SK-N-SH (cell line): ENCODE data around the gene CAPN7. TPM values are rescaled to one million over a fixed set of nuclear protein-coding genes. Genes with fewer than 3 reads are reported as not detected.
"Not testable (repeated sequence)": the region's sequence is repeated elsewhere in the genome, so short reads cannot be mapped to it uniquely, and the experiment has no call there.

ENCODE experiments used
- CTCF ChIA-PET: fragments of 300-600, 350-600 bp; formaldehyde crosslinking; extraction: SDS; loops from one replicate; lab custom pipeline; 2021; lab: Yijun Ruan, JAX
- POLR2A ChIA-PET: fragments of 350-600 bp; sonication (Branson Sonifier 250); formaldehyde crosslinking; extraction: SDS; loops from one replicate; lab custom pipeline; 2020; ENCODE audit warnings: antibody characterized with exemption, inconsistent platforms; lab: Yijun Ruan, JAX
- DNase-seq: peaks from one replicate; pipeline ENCODE4 v3.0.0; 2012
- H2AFZ ChIP-seq: fragments of 200-600 bp; sonication (generic); 2 replicates; pipeline ENCODE4 v1.8.1; 2016; ENCODE audit warnings: antibody characterized with exemption, mild to moderate bottlenecking, low read depth
- H3F3A ChIP-seq: fragments of 200-600 bp; sonication (generic); replicated peaks from 2 replicates; pipeline ENCODE3; 2016; ENCODE audit warnings: antibody characterized with exemption, mild to moderate bottlenecking; ENCODE audit not compliant: insufficient read depth
- H3K27ac ChIP-seq, 2 experiments: fragments of 200-500 bp in 1 of 2; fragments of 200-600 bp in 1 of 2; sonication (Bioruptor generic) in 1 of 2; sonication (generic), shearing (Covaris generic) in 1 of 2; 2 replicates each; pipeline versions ENCODE4 v1.5.1 to v1.6.1; 2014 to 2016; ENCODE audit warnings: low read depth in 2 of 2, inconsistent platforms in 1 of 2, low read length in 1 of 2, mild to moderate bottlenecking in 1 of 2, mixed read lengths in 1 of 2
- H3K27me3 ChIP-seq: fragments of 200-600 bp; sonication (generic), shearing (Covaris generic); 2 replicates; pipeline ENCODE4 v1.6.1; 2016; ENCODE audit warnings: mixed run types; ENCODE audit not compliant: insufficient read depth
- H3K36me3 ChIP-seq, 2 experiments: fragments of 200-500 bp in 1 of 2; fragments of 200-600 bp in 1 of 2; sonication (Bioruptor generic) in 1 of 2; sonication (generic) in 1 of 2; replicated peaks in 1 of 2; 2 replicates each; pipeline versions ENCODE3 to v1.5.1; 2014 to 2016; ENCODE audit warnings: low read length in 1 of 2, mild to moderate bottlenecking in 1 of 2; ENCODE audit not compliant: insufficient read depth in 2 of 2, control insufficient read depth in 1 of 2
- H3K4me1 ChIP-seq, 2 experiments: fragments of 200-500 bp in 1 of 2; fragments of 200-600 bp in 1 of 2; sonication (Bioruptor generic) in 1 of 2; sonication (generic), shearing (Covaris generic) in 1 of 2; 2 replicates each; pipeline versions ENCODE4 v1.5.1 to v1.6.1; 2014 to 2016; ENCODE audit warnings: low read depth in 1 of 2, low read length in 1 of 2, mixed run types in 1 of 2; ENCODE audit not compliant: insufficient read depth in 2 of 2, control insufficient read depth in 1 of 2
- H3K4me2 ChIP-seq: fragments of 200-600 bp; sonication (generic), shearing (Covaris generic); 2 replicates; pipeline ENCODE4 v1.6.1; 2017; ENCODE audit warnings: mixed run types
- H3K4me3 ChIP-seq, 2 experiments: fragments of 200-500 bp in 1 of 2; fragments of 200-600 bp in 1 of 2; sonication (Bioruptor generic) in 1 of 2; sonication (generic), shearing (Covaris generic) in 1 of 2; 2 replicates each; pipeline versions ENCODE4 v1.5.1 to v1.8.1; 2014 to 2016; ENCODE audit warnings: low read depth in 2 of 2, inconsistent platforms in 1 of 2, low read length in 1 of 2, mild to moderate bottlenecking in 1 of 2, mixed read lengths in 1 of 2, moderate library complexity in 1 of 2
- H3K79me2 ChIP-seq: fragments of 200-600 bp; sonication (generic); 2 replicates; pipeline ENCODE4 v1.8.1; 2017; ENCODE audit warnings: mild to moderate bottlenecking; ENCODE audit not compliant: insufficient read depth
- H3K9ac ChIP-seq: fragments of 200-600 bp; sonication (generic); 2 replicates; pipeline ENCODE4 v1.6.1; 2017; ENCODE audit warnings: mixed run types
- H3K9me2 ChIP-seq: fragments of 200-600 bp; sonication (generic); 2 replicates; pipeline ENCODE4 v1.6.1; 2017; ENCODE audit warnings: mixed run types
- H3K9me3 ChIP-seq: fragments of 200-600 bp; sonication (generic); 2 replicates; pipeline ENCODE4 v1.6.1; 2017; ENCODE audit warnings: mixed run types, mild to moderate bottlenecking, moderate library complexity
- H4K20me1 ChIP-seq: fragments of 200-600 bp; sonication (generic); 2 replicates; pipeline ENCODE4 v1.6.1; 2017; ENCODE audit warnings: mild to moderate bottlenecking, mixed run types; ENCODE audit not compliant: insufficient read depth
- CHD2 ChIP-seq: fragments of 150-350 bp; IDR thresholded peaks from 2 replicates; pipeline ENCODE4 v1.6.1; 2018; ENCODE audit warnings: low read length; ENCODE audit not compliant: partially characterized antibody
- CTCF ChIP-seq: fragments of 200-600 bp; sonication (generic); IDR thresholded peaks from 2 replicates; pipeline ENCODE4 v1.6.1; 2017; ENCODE audit warnings: antibody characterized with exemption, mild to moderate bottlenecking, moderate library complexity
- ELF1 ChIP-seq: IDR thresholded peaks from 2 replicates; pipeline ENCODE4 v1.4.0; 2012
- EZH2phosphoT487 ChIP-seq: fragments of 200-600 bp; sonication (generic); IDR thresholded peaks from 2 replicates; pipeline ENCODE4 v1.6.1; 2017; ENCODE audit warnings: low read depth, mixed run types, mild to moderate bottlenecking, antibody characterized with exemption, moderate library complexity, borderline replicate concordance
- FOSL2 ChIP-seq: IDR thresholded peaks from 2 replicates; pipeline ENCODE4 v1.4.0; 2012; ENCODE audit warnings: low read depth, mild to moderate bottlenecking, moderate library complexity, borderline replicate concordance
- FOXM1 ChIP-seq: IDR thresholded peaks from 2 replicates; pipeline ENCODE4 v1.4.0; 2012; ENCODE audit warnings: low read depth, mild to moderate bottlenecking
- GABPA ChIP-seq: IDR thresholded peaks from 2 replicates; pipeline ENCODE4 v1.4.0; 2012; ENCODE audit warnings: low read depth, mild to moderate bottlenecking
- GATA2 ChIP-seq: sonication (generic); formaldehyde crosslinking; IDR thresholded peaks from 2 replicates; pipeline ENCODE4 v1.5.0; 2020; ENCODE audit warnings: mild to moderate bottlenecking, missing genetic modification reagents
- MEF2A ChIP-seq: IDR thresholded peaks from 2 replicates; pipeline ENCODE4 v1.4.0; 2012; ENCODE audit warnings: low read depth, borderline replicate concordance
- NFIC ChIP-seq: IDR thresholded peaks from 2 replicates; pipeline ENCODE4 v1.4.0; 2012; ENCODE audit warnings: borderline replicate concordance
- NRF1 ChIP-seq: IDR thresholded peaks from 2 replicates; pipeline ENCODE4 v1.6.1; 2012; ENCODE audit warnings: low read depth, mild to moderate bottlenecking, low read length
- RAD21 ChIP-seq: IDR thresholded peaks from 2 replicates; pipeline ENCODE4 v1.6.1; 2012; ENCODE audit warnings: mild to moderate bottlenecking, low read length
- RFX5 ChIP-seq: IDR thresholded peaks from 2 replicates; pipeline ENCODE4 v1.6.1; 2012; ENCODE audit warnings: mild to moderate bottlenecking, improper control_type of control experiment, low read length
- SMC3 ChIP-seq: IDR thresholded peaks from 2 replicates; pipeline ENCODE4 v1.6.1; 2012; ENCODE audit warnings: low read depth, low read length, improper control_type of control experiment
- TAF1 ChIP-seq: IDR thresholded peaks from 2 replicates; pipeline ENCODE4 v1.6.1; 2012; ENCODE audit warnings: low read depth, mild to moderate bottlenecking, low read length, moderate library complexity, borderline replicate concordance
- TCF12 ChIP-seq: IDR thresholded peaks from 2 replicates; pipeline ENCODE4 v1.4.0; 2012
- WGBS: methylation state at CpG from one replicate; pipeline ENCODE4 v1.1.6; 2017; ENCODE audit warnings: low lambda C conversion rate; 5-methylcytosine and 5-hydroxymethylcytosine counted together
- polyA plus RNA-seq, 3 experiments: library from polyadenylated mRNA; depleted of rRNA; stranded (reverse); fragments of >200 nt; gene quantifications; 2 replicates each; pipeline ENCODE4 v1.2.3, GENCODE V29; 2012
- TF ChIP-seq, protein P1 (sequence below): IDR thresholded peaks from 2 replicates; pipeline ENCODE4 v1.4.0; 2012; ENCODE audit warnings: low read depth, borderline replicate concordance
- TF ChIP-seq, protein P2 (sequence below): fragments of 150-350 bp; IDR thresholded peaks from 2 replicates; pipeline ENCODE4 v1.6.1; 2016; ENCODE audit warnings: mild to moderate bottlenecking, low read depth, low read length
- TF ChIP-seq, protein P3 (sequence below): IDR thresholded peaks from 2 replicates; pipeline ENCODE4 v1.4.0; 2012; ENCODE audit warnings: low read depth
- TF ChIP-seq, protein P4 (sequence below): fragments of 150-350 bp; IDR thresholded peaks from 2 replicates; pipeline ENCODE4 v1.6.1; 2017; ENCODE audit warnings: antibody characterized with exemption, low read length, low read depth, borderline replicate concordance

CAPN7 gene
- polyA plus RNA-seq, 1 of the 3 experiments (the other 2 are of a cell fraction): 7.3 TPM

- TF ChIP-seq, protein P1, sequence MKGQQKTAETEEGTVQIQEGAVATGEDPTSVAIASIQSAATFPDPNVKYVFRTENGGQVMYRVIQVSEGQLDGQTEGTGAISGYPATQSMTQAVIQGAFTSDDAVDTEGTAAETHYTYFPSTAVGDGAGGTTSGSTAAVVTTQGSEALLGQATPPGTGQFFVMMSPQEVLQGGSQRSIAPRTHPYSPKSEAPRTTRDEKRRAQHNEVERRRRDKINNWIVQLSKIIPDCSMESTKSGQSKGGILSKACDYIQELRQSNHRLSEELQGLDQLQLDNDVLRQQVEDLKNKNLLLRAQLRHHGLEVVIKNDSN: no peak
Observed at GRCh38 chr3:15161133-15161532, 44.9 kb upstream of the CAPN7 start (continued).

- H3K4me3 ChIP-seq, H3K9ac ChIP-seq, H3K4me2 ChIP-seq, H2AFZ ChIP-seq, H3F3A ChIP-seq, DNase-seq, H3K79me2 ChIP-seq, H3K27ac ChIP-seq, H4K20me1 ChIP-seq, H3K9me2 ChIP-seq, H3K4me1 ChIP-seq, POLR2A ChIA-PET, H3K9me3 ChIP-seq, H3K36me3 ChIP-seq, H3K27me3 ChIP-seq: not testable (repeated sequence)
- 60% methylated on average over 2 of the region's 24 CpGs for WGBS
- CTCF ChIA-PET: interaction anchor here (0.6 kb wide), 1 partner anchor 10 kb away, joined by 3 read pairs; no protein-coding TSS in a partner anchor
Observed at GRCh38 chr3:15163656-15164055, 42.4 kb upstream of the CAPN7 start.

DNA sequence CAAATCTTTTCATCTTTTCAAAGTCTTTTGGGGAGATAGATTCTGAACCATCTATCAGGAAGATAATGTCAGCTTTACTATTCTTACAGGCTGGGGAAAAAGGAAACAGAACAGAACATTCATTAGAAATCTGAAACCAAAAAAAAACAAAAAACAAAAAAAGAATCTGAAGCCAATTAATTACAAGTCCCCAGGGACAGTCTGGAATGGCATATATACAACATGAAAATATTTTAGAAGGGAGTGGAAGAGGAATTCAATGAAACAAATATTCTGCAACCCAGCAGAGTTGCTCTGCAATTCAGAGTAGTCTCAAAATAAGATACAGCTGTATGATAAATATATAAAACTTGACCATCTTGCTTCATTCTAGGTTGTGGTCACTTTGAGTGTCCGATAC, 41.7 kb upstream of the CAPN7 start:
- H3K4me2 ChIP-seq: no peak overlapping the region
- H3K4me3 ChIP-seq: no peak overlapping the region
- ChIA-PET POLR2A (no interaction called here), CTCF (interaction anchor here (0.6 to 1.0 kb wide), 2 partner anchors 9 to 15 kb away, joined by 3 read pairs; no protein-coding TSS in a partner anchor)
- no peaks in the 10 kb centered on the region for H3K9me3 ChIP-seq
- H3F3A ChIP-seq: no peaks in the 10 kb centered on the region
- no peak overlapping the region for H2AFZ ChIP-seq
- no peaks in the 10 kb centered on the region for H3K9me2 ChIP-seq
- no peaks in the 10 kb centered on the region for H3K36me3 ChIP-seq
- H3K9ac ChIP-seq: no peak overlapping the region
- H3K4me1 ChIP-seq: no peaks in the 10 kb centered on the region
- 0 out of 2 replicates have a peak, but pooled peaks cover 5% of the 10 kb centered on the region for H3K27me3 ChIP-seq
- no peak for DNase-seq
- no peaks in the 10 kb centered on the region for H3K79me2 ChIP-seq
- no peak overlapping the region for H3K27ac ChIP-seq
- H4K20me1 ChIP-seq: no peaks in the 10 kb centered on the region
- no peak for TF ChIP-seq ELF1
- no peak for TF ChIP-seq TCF12
- TF ChIP-seq NRF1: no peak
- no peak for TF ChIP-seq CTCF
- TF ChIP-seq RFX5: no peak
- no peak for TF ChIP-seq SMC3
- no peak for TF ChIP-seq FOSL2
- no peak for TF ChIP-seq FOXM1
- no peak for TF ChIP-seq GABPA
- TF ChIP-seq CHD2: no peak
- TF ChIP-seq, protein P2, sequence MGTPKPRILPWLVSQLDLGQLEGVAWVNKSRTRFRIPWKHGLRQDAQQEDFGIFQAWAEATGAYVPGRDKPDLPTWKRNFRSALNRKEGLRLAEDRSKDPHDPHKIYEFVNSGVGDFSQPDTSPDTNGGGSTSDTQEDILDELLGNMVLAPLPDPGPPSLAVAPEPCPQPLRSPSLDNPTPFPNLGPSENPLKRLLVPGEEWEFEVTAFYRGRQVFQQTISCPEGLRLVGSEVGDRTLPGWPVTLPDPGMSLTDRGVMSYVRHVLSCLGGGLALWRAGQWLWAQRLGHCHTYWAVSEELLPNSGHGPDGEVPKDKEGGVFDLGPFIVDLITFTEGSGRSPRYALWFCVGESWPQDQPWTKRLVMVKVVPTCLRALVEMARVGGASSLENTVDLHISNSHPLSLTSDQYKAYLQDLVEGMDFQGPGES: no peak
- no peak for TF ChIP-seq EZH2phosphoT487
- TF ChIP-seq MEF2A: no peak
- no peak for TF ChIP-seq NFIC
- no peak for TF ChIP-seq GATA2 (CRISPR knock-in tag)
- TF ChIP-seq TAF1: no peak
- no peak for TF ChIP-seq RAD21
- TF ChIP-seq, protein P3, sequence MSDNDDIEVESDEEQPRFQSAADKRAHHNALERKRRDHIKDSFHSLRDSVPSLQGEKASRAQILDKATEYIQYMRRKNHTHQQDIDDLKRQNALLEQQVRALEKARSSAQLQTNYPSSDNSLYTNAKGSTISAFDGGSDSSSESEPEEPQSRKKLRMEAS: no peak
- TF ChIP-seq, protein P4, sequence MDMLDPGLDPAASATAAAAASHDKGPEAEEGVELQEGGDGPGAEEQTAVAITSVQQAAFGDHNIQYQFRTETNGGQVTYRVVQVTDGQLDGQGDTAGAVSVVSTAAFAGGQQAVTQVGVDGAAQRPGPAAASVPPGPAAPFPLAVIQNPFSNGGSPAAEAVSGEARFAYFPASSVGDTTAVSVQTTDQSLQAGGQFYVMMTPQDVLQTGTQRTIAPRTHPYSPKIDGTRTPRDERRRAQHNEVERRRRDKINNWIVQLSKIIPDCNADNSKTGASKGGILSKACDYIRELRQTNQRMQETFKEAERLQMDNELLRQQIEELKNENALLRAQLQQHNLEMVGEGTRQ: no peak
- TF ChIP-seq, all 33 proteins: peak for 0
- WGBS: 47% methylated on average over 1 of the region's 1 CpG
